GM12865 (cell line): ENCODE measurements around the gene SLC44A3.

Experiments
- DNase-seq: peaks from one replicate; pipeline ENCODE4 v3.0.0; 2010; ENCODE audit warnings: low read depth
- H3K4me3 ChIP-seq: 2 replicates; pipeline ENCODE4 v1.5.1; 2011; ENCODE audit warnings: mild to moderate bottlenecking, low read depth, low read length, control low read depth
- CTCF ChIP-seq: IDR thresholded peaks from 2 replicates; pipeline ENCODE4 v1.5.1; 2011; ENCODE audit warnings: low read length, control low read depth, low read depth, inconsistent platforms; ENCODE audit not compliant: insufficient read depth; ENCODE audit errors: missing control alignments

Gene SLC44A3

DNA sequence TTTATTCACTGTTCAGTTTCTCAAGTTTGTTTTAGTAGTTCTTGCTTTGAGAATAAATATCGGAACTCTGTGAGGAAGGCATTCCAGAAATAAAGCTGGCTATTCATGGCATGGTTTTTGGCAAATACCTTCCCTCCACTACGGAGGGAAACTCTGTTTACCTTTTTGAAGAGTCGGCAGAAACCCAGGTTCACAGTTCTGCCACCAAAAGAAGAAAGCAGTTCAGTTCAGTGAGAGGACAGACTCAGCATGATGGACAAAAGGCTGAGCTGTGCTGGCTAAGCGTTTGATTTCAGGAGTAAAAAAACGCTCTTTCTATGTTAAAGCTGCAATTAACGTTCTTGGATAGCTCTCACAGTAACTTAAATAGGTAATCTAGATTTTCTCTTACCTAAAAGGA is 64.3 kb downstream of the SLC44A3 start:
- no peak for DNase-seq
- TF ChIP-seq CTCF, result no peak
- no peak overlapping the region for H3K4me3 ChIP-seq

DNA sequence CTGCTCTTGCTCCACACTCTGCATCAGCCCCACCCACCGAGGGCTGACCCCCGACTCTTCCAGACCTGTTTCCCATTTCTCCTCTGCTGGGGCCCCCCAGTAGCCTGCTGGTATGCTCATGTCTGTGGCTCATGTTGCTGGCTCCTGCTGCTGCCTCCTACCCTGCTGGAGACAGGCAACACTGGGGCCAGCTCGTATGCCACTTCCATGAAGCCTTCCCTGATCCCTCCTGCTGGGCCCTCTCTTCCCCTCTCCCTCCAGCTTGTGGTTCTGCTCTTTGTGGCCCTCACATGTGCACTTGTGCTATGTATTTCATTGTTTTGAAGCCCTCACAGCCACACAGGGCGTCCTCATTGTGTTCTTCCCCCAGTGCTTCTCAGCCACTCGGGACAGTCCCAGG is 66.2 kb downstream of the SLC44A3 start:
- TF ChIP-seq CTCF, result no peak
- no peak for DNase-seq
- H3K4me3 ChIP-seq, result no peak overlapping the region

DNA sequence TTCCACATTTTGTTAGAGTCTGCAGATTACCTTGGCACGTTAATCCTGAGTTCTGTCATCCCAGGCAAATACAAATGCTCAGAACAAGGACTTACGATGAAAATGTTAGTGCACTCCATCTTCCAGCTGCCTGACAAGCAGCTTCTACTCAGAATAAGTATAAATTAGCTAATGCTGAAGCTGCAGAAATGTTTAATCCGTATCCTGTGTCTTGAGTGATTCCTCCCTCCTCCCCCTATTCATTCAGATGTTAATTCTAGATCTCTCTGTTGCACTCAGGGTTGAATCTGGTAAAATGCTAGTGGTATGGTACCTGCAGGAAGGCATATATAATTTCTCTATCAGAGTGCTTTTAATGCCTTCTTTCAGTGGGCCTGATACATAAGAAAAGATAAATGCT is 66.9 kb downstream of the SLC44A3 start:
- no peak for TF ChIP-seq CTCF
- no peak for DNase-seq
- H3K4me3 ChIP-seq, result no peak overlapping the region

- H3K4me3 ChIP-seq, result no peak overlapping the region
- no peak for TF ChIP-seq CTCF
- no peak for DNase-seq
These were observed 67.5 kb downstream of the SLC44A3 start for GRCh38 chr1:94887603-94888171.

GRCh38 chr1:94888201-94888600 is 68.0 kb downstream of the SLC44A3 start:
- no peak for TF ChIP-seq CTCF
- H3K4me3 ChIP-seq, result no peak overlapping the region
- DNase-seq, result no peak

DNA sequence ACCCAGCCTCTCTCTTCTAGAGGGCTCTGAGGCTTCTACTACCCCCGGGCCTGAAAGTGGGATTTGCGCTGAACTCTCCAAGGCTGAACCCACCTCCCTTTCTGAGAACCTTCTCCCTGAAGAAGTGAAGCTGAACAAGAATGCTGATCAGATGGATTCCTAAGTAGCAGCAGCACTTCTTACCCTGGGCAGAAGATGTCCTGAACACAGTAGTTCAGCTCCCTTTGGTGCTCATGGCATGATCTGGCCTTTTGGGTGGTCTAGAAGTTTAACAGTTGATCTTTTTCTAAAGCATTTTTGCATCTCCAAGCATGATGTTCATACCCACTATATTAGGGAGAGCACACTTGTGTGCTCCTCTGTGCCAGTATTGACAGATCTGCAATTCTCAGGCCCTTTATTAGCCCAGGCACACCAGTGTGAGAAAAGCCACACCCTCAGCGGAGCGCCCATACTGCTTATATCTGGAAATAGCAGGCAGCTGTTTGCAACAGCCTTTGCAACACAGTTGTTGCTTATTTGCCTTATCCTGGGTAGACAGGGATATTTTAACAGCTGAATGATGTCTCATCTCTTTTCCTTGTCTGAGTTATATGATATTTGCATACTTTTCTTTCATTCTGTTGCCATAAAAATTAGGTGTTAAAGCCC is 72.6 kb downstream of the SLC44A3 start:
- no peak for TF ChIP-seq CTCF
- no peak for DNase-seq
- no peak overlapping the region for H3K4me3 ChIP-seq

DNA sequence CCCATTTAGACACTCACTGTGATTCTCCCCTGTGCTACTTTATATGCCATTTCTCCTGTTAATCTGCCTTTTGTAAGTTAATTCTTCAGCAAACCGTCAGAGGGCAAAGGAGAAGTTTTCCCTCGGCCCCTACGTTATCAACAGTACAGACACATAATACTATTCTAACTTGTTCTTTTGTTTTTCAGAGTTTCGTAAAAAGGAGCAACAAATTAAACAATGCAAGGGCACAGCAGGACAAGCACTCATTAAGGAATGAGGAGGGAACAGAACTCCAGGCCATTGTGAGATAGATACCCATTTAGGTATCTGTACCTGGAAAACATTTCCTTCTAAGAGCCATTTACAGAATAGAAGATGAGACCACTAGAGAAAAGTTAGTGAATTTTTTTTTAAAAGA is 74.5 kb downstream of the SLC44A3 start:
- no peak for DNase-seq
- no peak for TF ChIP-seq CTCF
- no peak overlapping the region for H3K4me3 ChIP-seq
